Caco-2 (cell line): Measurements from ENCODE around the gene OS9. TPM values are rescaled to one million over a fixed set of nuclear protein-coding genes. Genes with fewer than 3 reads are reported as not detected.
"Not testable (repeated sequence)": the region's sequence is repeated elsewhere in the genome, so short reads cannot be mapped to it uniquely, and the experiment has no call there.

Experiments used
- BruUV-seq: library from RNA; stranded (reverse); fragments of 400-500 nt; replicated peaks from 2 replicates; lab custom pipeline; 2021; lab: Mats Ljungman, UMichigan
- CTCF ChIA-PET: fragments of 300-600 bp; sonication (Branson Sonifier 250); formaldehyde crosslinking; loops from one replicate; lab custom pipeline; 2022; ENCODE audit warnings: antibody characterized with exemption; lab: Charles Lee
- POLR2A ChIA-PET: fragments of 300-600 bp; sonication (Branson Sonifier 250); formaldehyde crosslinking; loops from one replicate; lab custom pipeline; 2022; ENCODE audit warnings: antibody characterized with exemption; lab: Charles Lee
- DNase-seq, 2 experiments: peaks; one replicate each; pipeline versions ENCODE4 v3.0.0 to v3.0.0-alpha.2; 2020 to 2022
- H3K27me3 ChIP-seq: replicated peaks from 2 replicates; pipeline ENCODE4 v1.6.0; 2011; ENCODE audit warnings: low read length; ENCODE audit not compliant: control insufficient read depth, insufficient read depth
- H3K36me3 ChIP-seq: 2 replicates; pipeline ENCODE4 v1.5.1; 2011; ENCODE audit warnings: low read length; ENCODE audit not compliant: control insufficient read depth, insufficient read depth
- H3K4me1 ChIP-seq: fragments of 250-450 bp; sonication (Bioruptor Pico); 2 replicates; pipeline ENCODE4 v1.5.1; 2020; ENCODE audit warnings: mild to moderate bottlenecking
- H3K4me3 ChIP-seq: 2 replicates; pipeline ENCODE4 v1.5.1; 2011; ENCODE audit warnings: low read depth, mild to moderate bottlenecking, control low read depth, low read length
- H3K9me3 ChIP-seq: fragments of 250-450 bp; sonication (Bioruptor Pico); 2 replicates; pipeline ENCODE4 v1.5.1; 2020; ENCODE audit warnings: mild to moderate bottlenecking, moderate library complexity
- H3K27ac Mint-ChIP-seq: one replicate; pipeline ENCODE4 v1.8.0; 2022; ENCODE audit warnings: mixed read lengths; ENCODE audit not compliant: unreplicated experiment
- H3K27me3 Mint-ChIP-seq: one replicate; pipeline ENCODE4 v1.8.0; 2022; ENCODE audit warnings: mixed read lengths; ENCODE audit not compliant: insufficient read depth, unreplicated experiment
- H3K36me3 Mint-ChIP-seq: one replicate; pipeline ENCODE4 v1.8.0; 2022; ENCODE audit warnings: mild to moderate bottlenecking, mixed read lengths; ENCODE audit not compliant: insufficient read depth, unreplicated experiment
- H3K4me1 Mint-ChIP-seq: one replicate; pipeline ENCODE4 v1.8.0; 2022; ENCODE audit warnings: low read depth, mixed read lengths; ENCODE audit not compliant: unreplicated experiment
- H3K4me3 Mint-ChIP-seq: one replicate; pipeline ENCODE4 v1.8.0; 2022; ENCODE audit warnings: mild to moderate bottlenecking, moderate library complexity, mixed read lengths; ENCODE audit not compliant: unreplicated experiment
- H3K9me3 Mint-ChIP-seq: one replicate; pipeline ENCODE4 v1.8.0; 2022; ENCODE audit warnings: mixed read lengths; ENCODE audit not compliant: unreplicated experiment
- CTCF ChIP-seq, 2 experiments: fragments of 200-600 bp in 1 of 2; IDR thresholded peaks; 1 replicate in 1 of 2; 2 replicates in 1 of 2; pipeline versions ENCODE4 v1.5.1 to v1.8.0; 2011 to 2022; ENCODE audit warnings: antibody characterized with exemption in 1 of 2, control low read depth in 1 of 2, inconsistent platforms in 1 of 2, low read depth in 1 of 2, low read length in 1 of 2, mild to moderate bottlenecking in 1 of 2, moderate library complexity in 1 of 2; ENCODE audit not compliant: insufficient read depth in 1 of 2, severe bottlenecking in 1 of 2, unreplicated experiment in 1 of 2
- intact Hi-C: fragments of 100-400 bp; cut with micrococcal nuclease; formaldehyde crosslinking; loops from one replicate; pipeline ENCODE4 v1.10.0; 2022; ENCODE audit not compliant: unreplicated experiment
- total RNA-seq: library from RNA; stranded (reverse); gene quantifications from 2 replicates; pipeline ENCODE4 v1.2.3, GENCODE V29; 2022

The OS9 gene
- total RNA-seq, 1 experiment from 2014 or later, result 182 TPM

- Mint-ChIP-seq H3K36me3 (no peaks in the 10 kb centered on the region), H3K4me1 (no peaks in the 10 kb centered on the region), H3K27ac (no peak overlapping the region), H3K27me3 (peaks cover 3% of the 10 kb centered on the region), H3K9me3 (no peaks in the 10 kb centered on the region), H3K4me3 (no peak overlapping the region)
- intact Hi-C loops, result no loop called here
- Histone ChIP-seq H3K36me3 (no peaks in the 10 kb centered on the region), H3K4me1 (no peaks in the 10 kb centered on the region), H3K9me3 (peaks cover 7% of the 10 kb centered on the region), H3K4me3 (no peak overlapping the region), H3K27me3 (no peaks in the 10 kb centered on the region)
- no TSS peak for BruUV-seq
- no peak for TF ChIP-seq CTCF (IDR thresholded peaks at IDR 0.05; ENCODE audit: insufficient read depth in 1 of 2, low read depth in 1 of 2, low read length in 1 of 2, severe bottlenecking in 1 of 2, unreplicated experiment in 1 of 2)
- ChIA-PET POLR2A (no interaction called here), CTCF (no interaction called here)
- no peak for DNase-seq
Measured at GRCh38 chr12:57657744-57658143, 36.2 kb upstream of the OS9 start.

- no peaks in the 10 kb centered on the region for H3K4me1 Mint-ChIP-seq
- peaks cover under 1% of the 10 kb centered on the region for H3K9me3 Mint-ChIP-seq
- Histone ChIP-seq H3K27me3 (no peaks in the 10 kb centered on the region), H3K9me3 (peaks cover 7% of the 10 kb centered on the region), H3K36me3 (no peaks in the 10 kb centered on the region), H3K4me1 (no peaks in the 10 kb centered on the region), H3K4me3 (no peak overlapping the region)
- ChIA-PET POLR2A (no interaction called here), CTCF (interaction anchor here (0.7 kb wide), 1 partner anchor 26 kb away, joined by 4 read pairs; the partner anchor contains the start of gene B4GALNT1)
- no TSS peak for BruUV-seq
- DNase-seq, result no peak
- no peak overlapping the region for H3K27ac Mint-ChIP-seq
- no peak overlapping the region for H3K4me3 Mint-ChIP-seq
- TF ChIP-seq CTCF (IDR thresholded peaks at IDR 0.05; ENCODE audit: insufficient read depth in 1 of 2, low read depth in 1 of 2, low read length in 1 of 2, severe bottlenecking in 1 of 2, unreplicated experiment in 1 of 2), result no peak
- H3K27me3 Mint-ChIP-seq, result peaks cover 3% of the 10 kb centered on the region
- no peaks in the 10 kb centered on the region for H3K36me3 Mint-ChIP-seq
- intact Hi-C loops, result no loop called here
Measured at GRCh38 chr12:57658890-57659289, 35.0 kb upstream of the OS9 start.

GRCh38 chr12:57661376-57661775 is 32.6 kb upstream of the OS9 start:
- Mint-ChIP-seq H3K4me3 (no peak overlapping the region), H3K36me3 (no peaks in the 10 kb centered on the region), H3K9me3 (peaks cover 10% of the 10 kb centered on the region), H3K27me3 (peaks cover 3% of the 10 kb centered on the region), H3K27ac (no peak overlapping the region), H3K4me1 (no peaks in the 10 kb centered on the region)
- ChIA-PET CTCF (no interaction called here), POLR2A (no interaction called here)
- TF ChIP-seq CTCF (IDR thresholded peaks at IDR 0.05; ENCODE audit: insufficient read depth in 1 of 2, low read depth in 1 of 2, low read length in 1 of 2, severe bottlenecking in 1 of 2, unreplicated experiment in 1 of 2), result no peak
- Histone ChIP-seq H3K36me3 (no peaks in the 10 kb centered on the region), H3K9me3 (peaks cover 7% of the 10 kb centered on the region), H3K4me1 (no peaks in the 10 kb centered on the region), H3K4me3 (no peak overlapping the region), H3K27me3 (no peaks in the 10 kb centered on the region)
- BruUV-seq, result no TSS peak
- no peak for DNase-seq
- intact Hi-C loops, result no loop called here

GRCh38 chr12:57665066-57665820 is 28.7 kb upstream of the OS9 start:
- H3K27me3 Mint-ChIP-seq, H3K9me3 Mint-ChIP-seq, H3K27me3 ChIP-seq, H3K9me3 ChIP-seq, CTCF ChIA-PET, BruUV-seq, intact Hi-C loops, POLR2A ChIA-PET, H3K4me3 Mint-ChIP-seq, H3K4me3 ChIP-seq, H3K36me3 ChIP-seq, H3K4me1 ChIP-seq, H3K36me3 Mint-ChIP-seq, H3K27ac Mint-ChIP-seq, DNase-seq, H3K4me1 Mint-ChIP-seq: not testable (repeated sequence)
